Measurements from ENCODE around the gene DYRK1A. TPM values are rescaled to one million over a fixed set of nuclear protein-coding genes. Genes with fewer than 3 reads are reported as not detected.

Gene DYRK1A
- total RNA-seq, 1 experiment from 2014 or later, result 35.5 TPM

DNA sequence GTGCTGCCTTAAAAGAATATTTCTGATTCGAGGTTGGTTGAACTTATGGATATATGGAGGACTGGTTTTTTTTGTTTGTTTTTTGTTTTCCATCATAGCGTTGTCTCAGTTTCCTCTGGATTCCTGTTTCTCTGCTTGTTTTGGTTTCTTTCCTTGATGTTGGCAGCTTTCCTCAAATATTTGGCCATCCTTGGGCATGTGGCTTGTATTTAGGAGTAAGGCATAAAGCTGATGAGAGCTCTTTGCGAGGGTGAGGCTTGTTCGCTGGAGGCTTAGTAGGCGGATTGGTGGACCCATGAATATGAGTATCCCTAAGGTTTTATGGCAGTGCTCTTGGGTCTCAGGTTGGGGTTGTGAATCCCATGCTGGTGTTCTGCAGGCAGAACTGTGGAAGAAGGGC, 22.9 kb downstream of the DYRK1A start:
- no peaks in the 10 kb centered on the region for H3K9me3 ChIP-seq (ENCODE audit: insufficient read depth, low read depth)
- ChIA-PET POLR2A (ENCODE audit: unreplicated experiment) (no interaction called here), CTCF (no interaction called here)
- intact Hi-C loops (cut with micrococcal nuclease; ENCODE audit: unreplicated experiment), result no loop called here
- TF ChIP-seq, protein P1, sequence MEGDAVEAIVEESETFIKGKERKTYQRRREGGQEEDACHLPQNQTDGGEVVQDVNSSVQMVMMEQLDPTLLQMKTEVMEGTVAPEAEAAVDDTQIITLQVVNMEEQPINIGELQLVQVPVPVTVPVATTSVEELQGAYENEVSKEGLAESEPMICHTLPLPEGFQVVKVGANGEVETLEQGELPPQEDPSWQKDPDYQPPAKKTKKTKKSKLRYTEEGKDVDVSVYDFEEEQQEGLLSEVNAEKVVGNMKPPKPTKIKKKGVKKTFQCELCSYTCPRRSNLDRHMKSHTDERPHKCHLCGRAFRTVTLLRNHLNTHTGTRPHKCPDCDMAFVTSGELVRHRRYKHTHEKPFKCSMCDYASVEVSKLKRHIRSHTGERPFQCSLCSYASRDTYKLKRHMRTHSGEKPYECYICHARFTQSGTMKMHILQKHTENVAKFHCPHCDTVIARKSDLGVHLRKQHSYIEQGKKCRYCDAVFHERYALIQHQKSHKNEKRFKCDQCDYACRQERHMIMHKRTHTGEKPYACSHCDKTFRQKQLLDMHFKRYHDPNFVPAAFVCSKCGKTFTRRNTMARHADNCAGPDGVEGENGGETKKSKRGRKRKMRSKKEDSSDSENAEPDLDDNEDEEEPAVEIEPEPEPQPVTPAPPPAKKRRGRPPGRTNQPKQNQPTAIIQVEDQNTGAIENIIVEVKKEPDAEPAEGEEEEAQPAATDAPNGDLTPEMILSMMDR (conservative IDR thresholded peaks at IDR 0.05), result no peak
- TF ChIP-seq EZH2 (IDR thresholded peaks at IDR 0.05; ENCODE audit: low read depth), result no peak
- no peaks in the 10 kb centered on the region for H3K36me3 ChIP-seq (ENCODE audit: low read depth)
- H3K4me1 ChIP-seq (replicated peaks; ENCODE audit: insufficient read depth), result no peaks in the 10 kb centered on the region
- H3K4me2 ChIP-seq, result no peak overlapping the region
- H3K27ac ChIP-seq, result no peak overlapping the region
- H2AFZ ChIP-seq, result no peak overlapping the region
- no TSS peak for BruUV-seq (replicated peaks)
- no peaks in the 10 kb centered on the region for H3K27me3 ChIP-seq (ENCODE audit: insufficient read depth, low read depth)
- H3F3A ChIP-seq (ENCODE audit: insufficient read depth, low read depth), result no peaks in the 10 kb centered on the region
- no peak for DNase-seq
- H3K4me3 ChIP-seq, result no peak overlapping the region
- H3K79me2 ChIP-seq (ENCODE audit: low read depth), result peaks cover 95% of the 10 kb centered on the region
- H4K20me1 ChIP-seq (ENCODE audit: insufficient read depth), result peaks cover 50% of the 10 kb centered on the region
- H3K9me2 ChIP-seq (ENCODE audit: insufficient read depth), result no peaks in the 10 kb centered on the region

DNA sequence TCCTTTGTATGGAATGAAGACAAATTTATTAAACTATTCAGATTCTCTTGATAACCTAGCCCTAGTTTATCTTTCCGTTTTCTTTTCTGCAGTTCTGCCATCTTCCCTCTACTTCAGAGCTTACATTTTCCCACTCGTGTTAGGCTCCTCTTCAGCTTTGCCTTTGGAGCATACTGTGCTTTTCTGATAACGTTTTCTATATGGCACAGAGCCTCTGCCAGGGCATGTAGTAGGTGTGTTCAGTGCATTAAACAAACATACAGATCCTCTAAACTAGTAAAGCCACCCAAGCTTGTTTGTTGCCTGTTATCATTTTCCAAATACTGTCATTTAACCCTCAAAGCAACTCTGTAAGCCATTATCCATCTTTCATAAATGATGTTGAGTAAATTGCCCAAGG, 25.1 kb downstream of the DYRK1A start:
- Histone ChIP-seq H3K36me3 (ENCODE audit: low read depth) (no peaks in the 10 kb centered on the region), H3K9me3 (ENCODE audit: insufficient read depth, low read depth) (no peaks in the 10 kb centered on the region), H3F3A (ENCODE audit: insufficient read depth, low read depth) (no peaks in the 10 kb centered on the region), H3K4me1 (replicated peaks; ENCODE audit: insufficient read depth) (no peaks in the 10 kb centered on the region), H3K4me3 (no peak overlapping the region), H2AFZ (no peak overlapping the region), H3K27ac (no peak overlapping the region), H3K4me2 (no peak overlapping the region), H3K79me2 (ENCODE audit: low read depth) (peaks cover 97% of the 10 kb centered on the region), H3K9me2 (ENCODE audit: insufficient read depth) (no peaks in the 10 kb centered on the region), H3K27me3 (ENCODE audit: insufficient read depth, low read depth) (no peaks in the 10 kb centered on the region), H4K20me1 (ENCODE audit: insufficient read depth) (peaks cover 47% of the 10 kb centered on the region)
- ChIA-PET CTCF (no interaction called here), POLR2A (ENCODE audit: unreplicated experiment) (no interaction called here)
- no peak for DNase-seq
- no TSS peak for BruUV-seq (replicated peaks)
- intact Hi-C loops (cut with micrococcal nuclease; ENCODE audit: unreplicated experiment), result no loop called here
- TF ChIP-seq, protein P1 (conservative IDR thresholded peaks at IDR 0.05), result no peak
- TF ChIP-seq EZH2 (IDR thresholded peaks at IDR 0.05; ENCODE audit: low read depth), result no peak

DNA sequence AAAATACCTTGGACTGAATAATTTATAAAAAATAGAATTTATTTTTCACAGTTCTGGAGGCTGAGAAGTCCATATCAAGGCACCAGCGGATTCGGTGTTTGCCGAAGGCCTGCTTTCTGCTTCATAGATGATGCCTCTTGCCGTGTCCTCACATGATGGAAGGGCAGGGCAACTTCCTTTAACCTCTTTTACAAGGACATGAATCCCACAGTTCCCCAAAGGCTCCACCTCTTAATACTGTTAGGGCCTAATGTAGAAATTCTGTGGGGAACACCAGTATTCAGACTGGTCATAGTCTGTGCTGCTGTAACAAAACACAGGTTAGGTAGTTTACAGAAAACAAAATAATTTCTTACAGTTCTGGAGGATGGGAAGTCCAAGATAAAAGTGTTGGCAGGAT, 25.9 kb downstream of the DYRK1A start:
- peaks cover 46% of the 10 kb centered on the region for H4K20me1 ChIP-seq (ENCODE audit: insufficient read depth)
- H3K4me2 ChIP-seq, result no peak overlapping the region
- H3K27me3 ChIP-seq (ENCODE audit: insufficient read depth, low read depth), result no peaks in the 10 kb centered on the region
- ChIA-PET CTCF (no interaction called here), POLR2A (ENCODE audit: unreplicated experiment) (interaction anchor here (0.6 kb wide), 1 partner anchor 124 kb away, joined by 6 read pairs; no protein-coding TSS in a partner anchor)
- no peak overlapping the region for H2AFZ ChIP-seq
- intact Hi-C loops (cut with micrococcal nuclease; ENCODE audit: unreplicated experiment), result no loop called here
- no peak for TF ChIP-seq EZH2 (IDR thresholded peaks at IDR 0.05; ENCODE audit: low read depth)
- TF ChIP-seq, protein P1 (conservative IDR thresholded peaks at IDR 0.05), result no peak
- BruUV-seq (replicated peaks), result no TSS peak
- H3K4me1 ChIP-seq (replicated peaks; ENCODE audit: insufficient read depth), result no peaks in the 10 kb centered on the region
- no peaks in the 10 kb centered on the region for H3K9me2 ChIP-seq (ENCODE audit: insufficient read depth)
- no peaks in the 10 kb centered on the region for H3F3A ChIP-seq (ENCODE audit: insufficient read depth, low read depth)
- H3K27ac ChIP-seq, result no peak overlapping the region
- no peak overlapping the region for H3K4me3 ChIP-seq
- H3K36me3 ChIP-seq (ENCODE audit: low read depth), result no peaks in the 10 kb centered on the region
- DNase-seq, result no peak
- no peaks in the 10 kb centered on the region for H3K9me3 ChIP-seq (ENCODE audit: insufficient read depth, low read depth)
- H3K79me2 ChIP-seq (ENCODE audit: low read depth), result peaks cover 97% of the 10 kb centered on the region
